Endothelial cell (in vitro differentiated cells): ENCODE data around the gene C1QL1. TPM values are rescaled to one million over a fixed set of nuclear protein-coding genes. Genes with fewer than 3 reads are reported as not detected.

Experiments
- DNase-seq: peaks from one replicate; pipeline ENCODE4 v3.0.0; 2021; ENCODE audit warnings: low spot score
- H3K27ac Mint-ChIP-seq: one replicate; pipeline ENCODE4 v1.8.0; 2021; ENCODE audit warnings: mixed read lengths, inconsistent platforms; ENCODE audit not compliant: unreplicated experiment
- H3K27me3 Mint-ChIP-seq: one replicate; pipeline ENCODE4 v1.8.0; 2021; ENCODE audit warnings: mild to moderate bottlenecking, moderate library complexity, mixed read lengths, inconsistent platforms; ENCODE audit not compliant: unreplicated experiment
- H3K36me3 Mint-ChIP-seq: one replicate; pipeline ENCODE4 v1.8.0; 2021; ENCODE audit warnings: mild to moderate bottlenecking, low read depth, mixed read lengths, inconsistent platforms; ENCODE audit not compliant: unreplicated experiment
- H3K4me1 Mint-ChIP-seq: one replicate; pipeline ENCODE4 v1.8.0; 2021; ENCODE audit warnings: mild to moderate bottlenecking, mixed read lengths, inconsistent platforms; ENCODE audit not compliant: unreplicated experiment
- H3K4me3 Mint-ChIP-seq: one replicate; pipeline ENCODE4 v1.8.0; 2021; ENCODE audit warnings: mild to moderate bottlenecking, mixed read lengths, inconsistent platforms; ENCODE audit not compliant: unreplicated experiment
- H3K9me3 Mint-ChIP-seq: one replicate; pipeline ENCODE4 v1.8.0; 2021; ENCODE audit warnings: mixed read lengths, inconsistent platforms; ENCODE audit not compliant: unreplicated experiment
- total RNA-seq: library from RNA; stranded (reverse); fragmentation: NEBNext Ultra II Directional; extraction: Animal tissue kit (Norgen Biotek cat#: 25700); gene quantifications from one replicate; pipeline ENCODE4 v1.2.1, GENCODE V29; 2021; ENCODE audit not compliant: unreplicated experiment
- TF ChIP-seq, protein P1 (sequence below): fragments of 200-600 bp; sonication (generic); IDR thresholded peaks from one replicate; pipeline ENCODE4 v1.5.0; 2021; ENCODE audit warnings: antibody characterized with exemption; ENCODE audit not compliant: unreplicated experiment

Gene C1QL1
- total RNA-seq, 1 donor from 2014 or later, result not detected

- no peak for DNase-seq
- Mint-ChIP-seq H3K9me3 (no peaks in the 10 kb centered on the region), H3K27me3 (peaks cover 8% of the 10 kb centered on the region), H3K27ac (no peak overlapping the region), H3K4me3 (no peak overlapping the region), H3K36me3 (no peaks in the 10 kb centered on the region), H3K4me1 (peaks cover 3% of the 10 kb centered on the region)
- TF ChIP-seq, protein P1, sequence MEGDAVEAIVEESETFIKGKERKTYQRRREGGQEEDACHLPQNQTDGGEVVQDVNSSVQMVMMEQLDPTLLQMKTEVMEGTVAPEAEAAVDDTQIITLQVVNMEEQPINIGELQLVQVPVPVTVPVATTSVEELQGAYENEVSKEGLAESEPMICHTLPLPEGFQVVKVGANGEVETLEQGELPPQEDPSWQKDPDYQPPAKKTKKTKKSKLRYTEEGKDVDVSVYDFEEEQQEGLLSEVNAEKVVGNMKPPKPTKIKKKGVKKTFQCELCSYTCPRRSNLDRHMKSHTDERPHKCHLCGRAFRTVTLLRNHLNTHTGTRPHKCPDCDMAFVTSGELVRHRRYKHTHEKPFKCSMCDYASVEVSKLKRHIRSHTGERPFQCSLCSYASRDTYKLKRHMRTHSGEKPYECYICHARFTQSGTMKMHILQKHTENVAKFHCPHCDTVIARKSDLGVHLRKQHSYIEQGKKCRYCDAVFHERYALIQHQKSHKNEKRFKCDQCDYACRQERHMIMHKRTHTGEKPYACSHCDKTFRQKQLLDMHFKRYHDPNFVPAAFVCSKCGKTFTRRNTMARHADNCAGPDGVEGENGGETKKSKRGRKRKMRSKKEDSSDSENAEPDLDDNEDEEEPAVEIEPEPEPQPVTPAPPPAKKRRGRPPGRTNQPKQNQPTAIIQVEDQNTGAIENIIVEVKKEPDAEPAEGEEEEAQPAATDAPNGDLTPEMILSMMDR, result no peak
Measured at GRCh38 chr17:45011767-45012166, 43.7 kb upstream of the C1QL1 start.

DNA sequence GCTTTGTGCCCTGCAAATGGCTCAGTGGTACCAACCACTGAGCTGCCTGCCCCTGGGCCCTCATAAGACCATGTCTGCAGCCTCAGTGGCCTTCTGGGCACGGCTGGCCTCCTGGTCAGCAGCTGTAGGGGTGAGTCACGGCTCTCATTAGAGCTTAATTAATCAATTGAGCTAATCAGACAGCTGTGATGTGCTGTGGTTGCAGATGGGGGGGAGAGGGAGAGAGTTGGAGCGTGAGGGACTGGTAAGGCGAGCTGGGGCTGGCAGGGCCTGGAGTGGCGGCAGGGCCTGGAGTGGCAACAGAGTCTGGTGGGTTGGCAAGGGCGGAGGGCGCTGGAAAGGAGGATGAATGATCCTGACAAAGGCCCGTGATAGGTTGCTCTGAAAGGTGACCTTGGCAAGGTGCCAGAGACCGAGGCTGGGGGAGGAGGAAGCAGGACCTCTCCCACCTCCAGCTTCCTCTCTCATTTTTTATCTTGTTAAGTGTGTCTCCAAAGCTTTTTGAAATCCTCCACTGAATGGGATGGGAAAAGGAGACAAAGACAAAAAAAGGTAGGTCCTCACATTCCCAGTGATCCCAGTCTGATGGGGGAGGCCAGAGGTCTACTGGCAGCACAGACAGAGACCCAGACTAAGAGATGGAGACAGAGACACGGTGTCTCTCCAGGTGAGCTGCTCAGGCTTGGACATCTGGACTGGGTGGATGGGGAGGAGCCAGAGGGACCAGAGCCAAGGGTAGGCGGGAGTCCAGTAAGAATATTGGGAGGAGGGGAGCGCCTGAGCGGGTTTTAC is 41.8 kb upstream of the C1QL1 start:
- TF ChIP-seq, protein P1, result no peak
- Mint-ChIP-seq H3K9me3 (no peaks in the 10 kb centered on the region), H3K27me3 (peaks cover 7% of the 10 kb centered on the region), H3K4me1 (peaks cover 3% of the 10 kb centered on the region), H3K4me3 (peak overlapping the region; percentile 21), H3K27ac (no peak overlapping the region), H3K36me3 (no peaks in the 10 kb centered on the region)
- DNase-seq, result no peak

DNA sequence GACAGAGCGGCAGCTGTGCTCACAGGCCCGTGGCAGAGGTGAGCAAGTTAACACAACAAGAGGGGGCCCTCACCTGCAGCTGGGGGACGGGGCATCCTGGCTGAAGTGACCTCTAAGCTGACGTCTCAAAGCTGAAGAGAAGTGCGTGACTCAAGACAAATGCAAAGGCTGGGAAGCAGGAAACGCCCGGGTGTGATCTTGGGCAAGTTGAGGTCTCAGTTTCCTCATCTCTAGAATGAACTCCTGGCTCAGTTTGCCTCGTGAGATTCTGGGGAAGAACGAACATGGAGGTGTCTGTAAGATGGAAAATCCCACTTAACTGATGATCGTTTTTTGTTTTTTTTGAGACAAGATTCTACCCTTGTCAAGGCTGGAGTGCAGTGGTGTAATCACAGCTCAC is 40.1 kb upstream of the C1QL1 start:
- H3K9me3 Mint-ChIP-seq, result no peaks in the 10 kb centered on the region
- no peak overlapping the region for H3K27ac Mint-ChIP-seq
- DNase-seq, result no peak
- no peaks in the 10 kb centered on the region for H3K36me3 Mint-ChIP-seq
- peaks cover 6% of the 10 kb centered on the region for H3K4me1 Mint-ChIP-seq
- H3K27me3 Mint-ChIP-seq, result peaks cover 7% of the 10 kb centered on the region
- no peak overlapping the region for H3K4me3 Mint-ChIP-seq
- TF ChIP-seq, protein P1, result no peak

DNA sequence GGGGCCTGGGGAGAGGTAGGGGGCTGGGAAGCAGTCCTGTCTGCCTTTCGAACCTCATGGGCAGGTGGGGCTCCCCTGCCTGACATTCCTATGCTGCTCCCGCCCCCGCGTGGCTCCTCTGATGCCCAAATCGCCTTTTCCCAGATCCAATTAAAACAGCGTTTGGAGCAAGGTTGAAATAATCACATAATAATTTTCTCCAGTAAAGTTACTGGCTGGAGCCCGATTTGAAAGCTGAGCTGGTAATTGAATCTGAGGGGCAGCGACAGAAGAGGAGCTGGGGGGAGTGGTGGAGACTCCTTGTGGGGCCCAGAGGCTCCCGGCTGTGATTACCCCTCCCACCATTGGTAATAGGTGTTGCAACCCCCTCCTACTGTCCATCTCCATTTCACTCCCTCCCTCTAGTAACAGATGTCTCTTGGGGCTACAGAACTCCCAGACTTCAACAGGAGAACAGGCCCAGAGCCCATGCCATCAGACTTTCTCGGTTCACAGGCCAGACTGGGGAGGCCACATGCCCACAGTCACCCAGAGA is 38.9 kb upstream of the C1QL1 start:
- Mint-ChIP-seq H3K9me3 (no peaks in the 10 kb centered on the region), H3K27me3 (peaks cover 7% of the 10 kb centered on the region), H3K36me3 (no peaks in the 10 kb centered on the region), H3K27ac (no peak overlapping the region), H3K4me3 (no peak overlapping the region), H3K4me1 (peaks cover 6% of the 10 kb centered on the region)
- TF ChIP-seq, protein P1, result no peak
- no peak for DNase-seq

DNA sequence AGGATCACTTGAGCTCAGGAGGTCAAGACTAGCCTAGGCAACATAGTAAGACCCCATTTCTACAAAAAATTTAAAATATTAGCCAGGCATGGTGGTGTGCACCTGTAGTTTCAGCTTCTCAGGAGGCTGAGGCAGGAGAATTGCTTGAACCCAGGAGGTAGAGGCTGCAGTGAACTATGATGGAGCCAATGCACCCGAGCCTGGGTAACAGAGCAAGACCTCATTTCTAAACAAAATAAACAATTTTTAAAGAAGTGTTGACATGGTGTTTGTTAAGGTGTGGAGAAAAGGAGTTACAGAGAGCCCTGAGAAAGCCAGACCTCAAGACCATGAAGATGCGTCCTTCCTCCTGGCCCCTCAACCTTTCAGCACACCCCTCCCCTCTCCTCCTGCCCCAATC is 37.6 kb upstream of the C1QL1 start:
- Mint-ChIP-seq H3K27me3 (peaks cover 7% of the 10 kb centered on the region), H3K4me1 (peaks cover 6% of the 10 kb centered on the region), H3K27ac (no peak overlapping the region), H3K9me3 (no peaks in the 10 kb centered on the region), H3K36me3 (no peaks in the 10 kb centered on the region), H3K4me3 (no peak overlapping the region)
- TF ChIP-seq, protein P1, result no peak
- no peak for DNase-seq
